ENCODE results near the gene ROR1.

- TF ChIP-seq POLR2A (IDR thresholded peaks at IDR 0.05; ENCODE audit: low read length) = no peak
- TF ChIP-seq GATA1 (IDR thresholded peaks at IDR 0.05; ENCODE audit: low read depth, low read length) = no peak
Measured at GRCh38 chr1:64084451-64084850, 310.6 kb downstream of the ROR1 start.
